GM19467 (cell line): ENCODE data around the gene APOBEC4.
A peak's percentile ranks its signal among the peaks of the same experiment; 100 is the strongest.

Source experiments
- ATAC-seq: cut with Tn5 transposase; IDR thresholded peaks from one replicate; pipeline ENCODE4 v1.9.1; 2021; ENCODE audit warnings: mild to moderate bottlenecking, moderate library complexity; ENCODE audit not compliant: unreplicated experiment

APOBEC4 gene

GRCh38 chr1:183605904-183606303 is 47.2 kb downstream of the APOBEC4 start:
- no peak for ATAC-seq

GRCh38 chr1:183604815-183605214 is 48.3 kb downstream of the APOBEC4 start:
- ATAC-seq, result no peak

DNA sequence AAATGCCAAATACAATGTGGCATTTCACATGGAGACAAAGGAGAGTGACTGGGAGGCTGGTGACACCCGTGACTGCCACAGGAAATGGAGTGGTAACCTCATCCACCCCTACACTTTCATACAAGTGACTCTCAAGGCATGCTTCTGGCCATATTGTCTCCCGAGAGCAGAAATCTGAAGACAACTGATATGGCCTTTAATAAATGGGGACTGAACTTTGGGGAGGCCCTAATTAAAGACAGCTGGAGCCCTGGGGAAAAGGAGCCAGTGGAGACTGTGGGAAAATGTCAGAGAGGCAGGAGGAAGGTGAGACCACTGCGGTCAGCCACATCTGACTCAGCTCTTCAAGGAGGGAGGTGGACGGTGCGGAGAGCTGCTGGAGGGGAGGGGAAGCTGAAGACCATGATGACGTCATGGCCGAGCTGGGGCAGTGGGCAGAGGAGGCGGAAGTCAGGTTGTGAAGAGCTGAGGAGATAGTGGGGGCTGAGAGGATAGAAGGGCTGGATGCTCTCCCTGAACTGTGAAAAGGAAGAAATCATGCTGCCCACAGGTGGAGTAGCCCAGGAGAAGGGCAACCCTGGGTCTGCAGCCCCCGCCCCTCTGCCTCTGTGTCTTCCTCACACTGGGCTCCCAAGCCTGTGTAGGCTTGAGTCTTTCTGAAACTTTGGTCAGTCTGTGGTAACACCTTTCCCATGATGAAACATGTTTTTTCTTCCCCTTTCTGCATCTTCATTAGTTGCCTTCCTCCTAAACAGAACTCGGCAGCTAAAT is 48.9 kb downstream of the APOBEC4 start:
- ATAC-seq, result no peak

DNA sequence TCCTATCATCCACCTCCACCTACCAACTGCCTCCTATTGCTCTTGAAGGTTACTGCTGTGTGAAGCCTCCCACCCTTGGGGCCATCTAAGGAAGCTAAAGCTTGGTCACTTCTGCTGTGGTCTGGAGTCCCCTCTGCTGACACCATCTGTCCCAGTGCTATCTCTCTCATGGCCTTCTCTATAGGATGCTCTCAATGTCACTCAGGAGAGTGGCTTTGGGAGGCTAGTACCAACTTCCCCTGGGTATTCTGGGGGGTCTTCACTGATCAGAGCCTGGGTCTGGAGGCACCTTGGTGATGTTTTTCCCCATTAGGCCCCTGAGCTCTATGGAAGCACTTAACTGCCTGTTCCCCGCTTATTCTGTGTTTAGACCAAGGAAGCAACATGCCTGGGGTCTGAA is 50.6 kb downstream of the APOBEC4 start:
- ATAC-seq, result no peak

DNA sequence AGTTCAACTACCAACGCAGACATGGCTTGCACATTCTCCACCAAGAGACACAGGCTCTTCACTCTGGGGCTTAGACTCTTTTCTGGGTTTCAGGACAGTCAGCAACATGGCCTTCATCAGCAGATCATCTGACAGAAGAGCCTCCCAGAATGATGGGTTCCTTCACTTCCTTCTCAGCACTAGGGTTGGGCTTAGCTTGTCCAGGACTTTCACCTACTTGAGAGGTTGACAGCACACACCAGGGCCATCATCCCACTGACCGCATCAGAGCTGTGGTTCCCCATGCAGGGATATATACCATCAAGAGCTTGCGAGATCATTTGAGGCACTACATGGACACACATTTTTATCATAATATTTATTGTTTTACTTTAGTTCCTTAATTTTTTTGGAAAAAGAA is 52.5 kb downstream of the APOBEC4 start:
- ATAC-seq, result no peak

GRCh38 chr1:183600136-183600535 is 53.0 kb downstream of the APOBEC4 start:
- no peak for ATAC-seq

DNA sequence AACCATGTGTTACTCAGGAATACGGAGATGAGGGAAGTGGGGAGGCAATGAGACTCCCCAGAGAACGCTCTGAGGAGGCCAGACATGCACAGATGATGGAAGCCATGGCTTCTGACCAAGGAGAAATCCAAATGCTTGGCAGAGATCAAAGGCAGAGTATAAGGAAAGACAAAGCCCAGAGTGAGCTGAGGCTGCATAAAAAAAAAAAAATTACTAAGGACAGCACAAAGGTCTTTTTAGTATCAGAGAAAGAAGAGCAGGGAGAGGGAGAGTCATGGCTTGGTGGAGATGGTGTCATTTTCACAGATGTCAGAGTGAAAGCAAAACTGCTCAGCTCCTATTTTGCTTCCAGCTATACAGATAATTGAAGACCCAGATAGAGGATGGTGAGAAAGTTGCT is 54.7 kb downstream of the APOBEC4 start:
- ATAC-seq, result peak; percentile 52

DNA sequence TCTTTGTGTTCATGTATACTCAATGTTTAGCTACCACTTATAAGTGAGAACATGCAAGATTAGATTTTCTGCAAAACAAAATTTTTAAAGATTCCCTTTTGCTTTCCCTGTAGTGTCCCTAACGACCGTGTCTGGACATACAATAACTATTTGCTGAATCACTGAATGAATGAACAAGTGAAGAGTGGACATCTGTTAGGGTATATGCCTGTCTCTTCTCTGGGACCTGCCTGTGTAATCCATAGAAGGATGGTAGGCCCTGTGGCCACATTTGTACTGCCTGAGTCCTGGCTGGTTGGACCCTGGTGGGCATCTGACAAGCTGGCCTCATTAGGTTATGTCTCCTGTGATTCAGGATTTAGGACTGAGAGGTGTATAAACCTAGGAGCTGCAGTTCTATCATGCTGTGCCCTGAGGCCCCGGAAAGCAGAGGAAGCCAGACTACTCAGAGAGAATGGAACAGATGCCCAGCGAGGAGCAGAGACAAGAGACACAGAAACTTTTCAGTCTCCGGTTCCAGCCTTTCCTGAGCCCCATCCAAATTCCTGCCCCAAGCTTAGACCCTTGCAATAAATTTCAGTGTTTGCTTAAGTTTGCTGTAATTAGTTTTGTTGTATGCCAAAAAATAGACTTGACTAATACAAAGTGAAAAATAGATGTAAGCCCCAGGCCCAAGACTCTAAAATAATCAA is 55.3 kb downstream of the APOBEC4 start:
- ATAC-seq, result no peak

DNA sequence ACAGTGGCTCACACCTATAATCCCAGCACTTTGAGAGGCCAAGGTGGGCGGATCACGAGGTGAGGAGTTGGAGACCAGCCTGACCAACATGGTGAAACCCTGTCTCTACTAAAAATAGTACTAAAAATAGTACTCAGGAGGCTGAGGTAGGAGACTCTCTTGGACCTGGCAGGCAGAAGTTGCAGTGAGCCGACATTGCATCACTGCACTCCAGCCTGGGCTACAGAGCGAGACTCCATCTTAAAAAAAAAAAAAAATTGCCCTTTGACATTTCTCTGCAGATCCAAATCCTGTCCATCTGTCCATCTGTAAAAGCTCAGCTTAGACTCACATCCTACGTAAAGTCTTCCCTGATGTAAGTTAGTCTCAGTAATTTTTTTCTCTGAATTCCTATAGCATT is 56.6 kb downstream of the APOBEC4 start:
- no peak for ATAC-seq
